GM10248 (cell line): ENCODE data around the gene C12orf57.

Source experiments
- CTCF ChIA-PET: fragments of 300-600 bp; sonication (Branson Sonifier 250); formaldehyde crosslinking; extraction: SDS; loops from one replicate; lab custom pipeline; 2021; ENCODE audit warnings: antibody characterized with exemption; lab: Yijun Ruan, JAX
- POLR2A ChIA-PET: fragments of 350-650 bp; sonication (Branson Sonifier 250); formaldehyde crosslinking; extraction: SDS; loops from one replicate; lab custom pipeline; 2020; ENCODE audit warnings: antibody characterized with exemption; lab: Yijun Ruan, JAX
- DNase-seq: peaks from one replicate; pipeline ENCODE4 v3.0.0; 2012; ENCODE audit errors: extremely low spot score
- TF ChIP-seq, protein P1 (sequence below): IDR thresholded peaks from 2 replicates; pipeline ENCODE4 v1.5.1; 2012; ENCODE audit warnings: mild to moderate bottlenecking, low read depth; ENCODE audit errors: extremely low read depth, missing control alignments, control extremely low read depth

Gene C12orf57

GRCh38 chr12:6917491-6918231 is 26.2 kb upstream of the C12orf57 start:
- TF ChIP-seq, protein P1, sequence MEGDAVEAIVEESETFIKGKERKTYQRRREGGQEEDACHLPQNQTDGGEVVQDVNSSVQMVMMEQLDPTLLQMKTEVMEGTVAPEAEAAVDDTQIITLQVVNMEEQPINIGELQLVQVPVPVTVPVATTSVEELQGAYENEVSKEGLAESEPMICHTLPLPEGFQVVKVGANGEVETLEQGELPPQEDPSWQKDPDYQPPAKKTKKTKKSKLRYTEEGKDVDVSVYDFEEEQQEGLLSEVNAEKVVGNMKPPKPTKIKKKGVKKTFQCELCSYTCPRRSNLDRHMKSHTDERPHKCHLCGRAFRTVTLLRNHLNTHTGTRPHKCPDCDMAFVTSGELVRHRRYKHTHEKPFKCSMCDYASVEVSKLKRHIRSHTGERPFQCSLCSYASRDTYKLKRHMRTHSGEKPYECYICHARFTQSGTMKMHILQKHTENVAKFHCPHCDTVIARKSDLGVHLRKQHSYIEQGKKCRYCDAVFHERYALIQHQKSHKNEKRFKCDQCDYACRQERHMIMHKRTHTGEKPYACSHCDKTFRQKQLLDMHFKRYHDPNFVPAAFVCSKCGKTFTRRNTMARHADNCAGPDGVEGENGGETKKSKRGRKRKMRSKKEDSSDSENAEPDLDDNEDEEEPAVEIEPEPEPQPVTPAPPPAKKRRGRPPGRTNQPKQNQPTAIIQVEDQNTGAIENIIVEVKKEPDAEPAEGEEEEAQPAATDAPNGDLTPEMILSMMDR: no peak
- CTCF ChIA-PET: interaction anchor here (0.8 to 2.8 kb wide), 5 partner anchors 21 to 192 kb away, joined by 3 to 11 read pairs (median 4); partner anchors contain the start of genes C12orf57 and RNU7-1
- POLR2A ChIA-PET: no interaction called here
- no peak for DNase-seq

DNA sequence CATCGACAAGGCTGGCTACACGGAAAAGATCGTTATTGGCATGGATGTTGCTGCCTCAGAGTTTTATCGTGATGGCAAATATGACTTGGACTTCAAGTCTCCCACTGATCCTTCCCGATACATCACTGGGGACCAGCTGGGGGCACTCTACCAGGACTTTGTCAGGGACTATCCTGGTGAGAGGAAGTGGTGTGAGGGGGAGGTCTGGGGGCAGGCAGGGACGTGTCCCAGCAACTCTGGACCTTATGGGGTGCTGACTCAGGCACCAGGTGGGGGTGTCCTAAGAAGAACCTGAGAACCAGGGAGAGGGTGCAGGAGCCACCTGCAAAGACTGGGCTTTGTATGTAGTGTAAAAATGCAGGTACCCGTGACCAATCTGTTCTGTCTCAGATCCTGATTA is 24.2 kb upstream of the C12orf57 start:
- TF ChIP-seq, protein P1: no peak
- DNase-seq: no peak
- ChIA-PET POLR2A (interaction anchor here (0.6 kb wide), 1 partner anchor 53 kb away, joined by 8 read pairs; no protein-coding TSS in a partner anchor), CTCF (interaction anchor here (1.0 to 1.6 kb wide), 4 partner anchors 9 to 47 kb away, joined by 3 to 6 read pairs (median 4); partner anchors contain the start of gene SPSB2)

GRCh38 chr12:6921539-6921938 is 22.3 kb upstream of the C12orf57 start:
- CTCF ChIA-PET: interaction anchor here (1.0 to 2.9 kb wide), 9 partner anchors 10 to 188 kb away, joined by 3 to 12 read pairs (median 6); partner anchors contain the start of genes PTPN6 and SPSB2
- TF ChIP-seq, protein P1: no peak
- POLR2A ChIA-PET: interaction anchor here (1.0 kb wide), 1 partner anchor 22 kb away, joined by 3 read pairs; the partner anchor contains the start of genes C12orf57 and RNU7-1
- no peak for DNase-seq

- TF ChIP-seq, protein P1: no peak
- ChIA-PET POLR2A (interaction anchor here (1.0 kb wide), 1 partner anchor 22 kb away, joined by 3 read pairs; the partner anchor contains the start of genes C12orf57 and RNU7-1), CTCF (interaction anchor here (1.0 to 2.9 kb wide), 9 partner anchors 10 to 187 kb away, joined by 3 to 12 read pairs (median 6); partner anchors contain the start of genes PTPN6 and SPSB2)
- DNase-seq: no peak
Measured at GRCh38 chr12:6921996-6922946, 21.6 kb upstream of the C12orf57 start.

- CTCF ChIA-PET: interaction anchor here (0.6 to 4.4 kb wide), 21 partner anchors 9 to 186 kb away, joined by 3 to 142 read pairs (median 6); partner anchors contain the start of genes C12orf57, C1RL, CDCA3 and ENO2
Measured at GRCh38 chr12:6923003-6923732, 20.7 kb upstream of the C12orf57 start.

More at GRCh38 chr12:6923003-6923732, 20.7 kb upstream of the C12orf57 start:
- POLR2A ChIA-PET: no interaction called here
- no peak for DNase-seq
- TF ChIP-seq, protein P1: no peak
